HepG2 (cell line): Measurements from ENCODE around the gene FMC1. TPM values are rescaled to one million over a fixed set of nuclear protein-coding genes. Genes with fewer than 3 reads are reported as not detected.

ENCODE experiments used
- CEBPG ChIP-seq: IDR thresholded peaks from 2 replicates; pipeline ENCODE4 v1.6.1; 2016
- CREM ChIP-seq, 2 experiments: sonication (generic) in 1 of 2; formaldehyde crosslinking in 1 of 2; IDR thresholded peaks; 2 replicates each; pipeline versions ENCODE4 v1.4.0 to v1.6.1; 2016 to 2020; ENCODE audit warnings: antibody characterized with exemption in 1 of 2, mild to moderate bottlenecking in 1 of 2, missing genetic modification reagents in 1 of 2
- FOXA3 ChIP-seq: IDR thresholded peaks from 2 replicates; pipeline ENCODE4 v1.6.1; 2016; ENCODE audit warnings: missing genetic modification reagents, missing compliant biosample characterization
- GABPA ChIP-seq, 2 experiments: IDR thresholded peaks; 2 replicates each; pipeline ENCODE4 v1.6.1; 2011 to 2016; ENCODE audit warnings: low read depth in 2 of 2, low read length in 1 of 2, missing biosample characterization in 1 of 2, missing genetic modification characterization in 1 of 2
- GATAD2A ChIP-seq: IDR thresholded peaks from 2 replicates; pipeline ENCODE4 v1.6.1; 2016
- GZF1 ChIP-seq: sonication (generic); formaldehyde crosslinking; IDR thresholded peaks from 2 replicates; pipeline ENCODE4 v1.5.1; 2020; ENCODE audit warnings: mild to moderate bottlenecking, missing genetic modification reagents
- HNF4A ChIP-seq: sonication (generic); formaldehyde crosslinking; IDR thresholded peaks from 2 replicates; pipeline ENCODE4 v1.4.0; 2020; ENCODE audit warnings: missing genetic modification reagents
- HOXA7 ChIP-seq: sonication (generic); formaldehyde crosslinking; IDR thresholded peaks from 2 replicates; pipeline ENCODE4 v1.8.1; 2022; ENCODE audit warnings: mild to moderate bottlenecking, missing genetic modification reagents, moderate library complexity
- MED1 ChIP-seq: sonication (generic); formaldehyde crosslinking; IDR thresholded peaks from 2 replicates; pipeline ENCODE4 v1.4.0; 2020; ENCODE audit warnings: missing genetic modification reagents
- NCOR1 ChIP-seq: fragments of 200-600 bp; sonication (generic); IDR thresholded peaks from 2 replicates; pipeline ENCODE4 v1.7.0; 2017; ENCODE audit warnings: antibody characterized with exemption, low read length, borderline replicate concordance
- NFIC ChIP-seq: IDR thresholded peaks from 2 replicates; pipeline ENCODE4 v1.6.1; 2012; ENCODE audit warnings: mild to moderate bottlenecking, low read length, inconsistent platforms
- PAF1 ChIP-seq: IDR thresholded peaks from 2 replicates; pipeline ENCODE4 v1.6.1; 2016; ENCODE audit warnings: missing genetic modification reagents, missing compliant biosample characterization
- PHF21A ChIP-seq: sonication (generic); formaldehyde crosslinking; IDR thresholded peaks from 2 replicates; pipeline ENCODE4 v1.5.0; 2020; ENCODE audit warnings: mild to moderate bottlenecking, missing genetic modification reagents
- PPARG ChIP-seq: conservative IDR thresholded peaks from 2 replicates; pipeline ENCODE4 v1.6.1; 2016; ENCODE audit warnings: missing biosample characterization, missing genetic modification reagents
- SAP130 ChIP-seq: IDR thresholded peaks from 2 replicates; pipeline ENCODE4 v1.6.1; 2016; ENCODE audit warnings: low read depth
- SOX13 ChIP-seq, 3 experiments: fragments of 450-650 bp in 1 of 3; sonication (generic) in 1 of 3; formaldehyde crosslinking in 1 of 3; IDR thresholded peaks in 2 of 3; conservative IDR thresholded peaks in 1 of 3; 2 replicates each; pipeline versions ENCODE4 v1.5.0 to v1.6.1; 2016 to 2020; ENCODE audit warnings: antibody characterized with exemption in 1 of 3, mild to moderate bottlenecking in 1 of 3, missing compliant biosample characterization in 1 of 3, missing genetic modification reagents in 1 of 3, moderate library complexity in 1 of 3
- TBX3 ChIP-seq: fragments of 450-650 bp; IDR thresholded peaks from 2 replicates; pipeline ENCODE4 v1.6.1; 2017; ENCODE audit warnings: antibody characterized with exemption, mild to moderate bottlenecking, inconsistent platforms, borderline replicate concordance
- TEAD3 ChIP-seq: optimal IDR thresholded peaks from 2 replicates; pipeline ENCODE3; 2016; ENCODE audit warnings: borderline replicate concordance
- TFDP1 ChIP-seq: IDR thresholded peaks from 2 replicates; pipeline ENCODE4 v1.6.1; 2016; ENCODE audit warnings: missing compliant biosample characterization, missing genetic modification reagents, borderline replicate concordance
- YEATS4 ChIP-seq: sonication (generic); formaldehyde crosslinking; IDR thresholded peaks from 2 replicates; pipeline ENCODE4 v1.4.0; 2020; ENCODE audit warnings: missing genetic modification reagents, borderline replicate concordance
- ZMYM4 ChIP-seq: sonication (generic); formaldehyde crosslinking; IDR thresholded peaks from 2 replicates; pipeline ENCODE4 v1.8.1; 2023; ENCODE audit warnings: mild to moderate bottlenecking, missing genetic modification reagents
- ZNF710 ChIP-seq: sonication (generic); formaldehyde crosslinking; IDR thresholded peaks from 2 replicates; pipeline ENCODE4 v1.5.0; 2020; ENCODE audit warnings: mild to moderate bottlenecking, missing genetic modification reagents, borderline replicate concordance
- ZSCAN12 ChIP-seq: sonication (generic); formaldehyde crosslinking; IDR thresholded peaks from 2 replicates; pipeline ENCODE4 v1.9.0; 2021; ENCODE audit warnings: mild to moderate bottlenecking, missing genetic modification reagents
- polyA plus RNA-seq, 8 experiments: library from polyadenylated mRNA; depleted of rRNA in 3 of 8; stranded (reverse) in 7 of 8; unstranded in 1 of 8; fragments of >200 nt; fragmentation: Illumina TruSeq in 4 of 8; extraction: Trizol in 4 of 8; gene quantifications; 2 replicates each; pipeline versions ENCODE4 v1.2.1 to v1.2.3, GENCODE V29; 2011 to 2016; ENCODE audit warnings: low read depth in 4 of 8, missing spikeins in 1 of 8, mixed read lengths in 1 of 8; ENCODE audit not compliant: insufficient read depth in 1 of 8
- total RNA-seq, 5 experiments: library from RNA; depleted of rRNA; stranded (reverse); fragments of >200 nt; fragmentation: Illumina TruSeq; extraction: Trizol; gene quantifications; 2 replicates each; pipeline ENCODE4 v1.2.3, GENCODE V29; 2016; ENCODE audit warnings: low read depth in 1 of 5
- TF ChIP-seq, protein P1 (sequence below): IDR thresholded peaks from 2 replicates; pipeline ENCODE4 v1.6.1; 2016; ENCODE audit warnings: low read depth
- TF ChIP-seq, protein P2 (sequence below): IDR thresholded peaks from 2 replicates; pipeline ENCODE4 v1.6.1; 2016; ENCODE audit warnings: mild to moderate bottlenecking

The FMC1 gene
- total and polyA plus RNA-seq, 2 of the 13 experiments (the other 11 are each of a cell fraction or from before 2014, with no cell fraction given): 39.2 to 50.7 TPM

DNA sequence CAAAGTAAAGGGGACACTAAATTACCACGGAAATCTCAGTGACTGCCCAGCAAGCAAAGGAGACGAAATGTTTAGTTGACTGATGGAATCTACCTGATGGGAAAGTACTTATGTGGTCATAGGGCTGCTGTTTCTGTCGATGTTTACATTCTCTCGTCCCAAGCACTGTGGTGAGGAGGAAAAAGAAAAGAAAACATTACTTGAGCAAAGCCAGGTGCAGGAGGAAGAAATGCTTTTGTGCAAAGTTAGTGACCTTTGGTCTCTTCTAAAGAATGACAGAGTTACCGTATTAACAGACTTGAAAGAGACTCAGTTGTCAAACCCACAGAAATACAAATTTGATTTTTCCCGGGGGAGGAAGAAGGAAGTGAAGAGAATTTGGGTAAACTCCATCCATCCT lies 43.3 kb upstream of the FMC1 start (continued):
- TF ChIP-seq, protein P1, sequence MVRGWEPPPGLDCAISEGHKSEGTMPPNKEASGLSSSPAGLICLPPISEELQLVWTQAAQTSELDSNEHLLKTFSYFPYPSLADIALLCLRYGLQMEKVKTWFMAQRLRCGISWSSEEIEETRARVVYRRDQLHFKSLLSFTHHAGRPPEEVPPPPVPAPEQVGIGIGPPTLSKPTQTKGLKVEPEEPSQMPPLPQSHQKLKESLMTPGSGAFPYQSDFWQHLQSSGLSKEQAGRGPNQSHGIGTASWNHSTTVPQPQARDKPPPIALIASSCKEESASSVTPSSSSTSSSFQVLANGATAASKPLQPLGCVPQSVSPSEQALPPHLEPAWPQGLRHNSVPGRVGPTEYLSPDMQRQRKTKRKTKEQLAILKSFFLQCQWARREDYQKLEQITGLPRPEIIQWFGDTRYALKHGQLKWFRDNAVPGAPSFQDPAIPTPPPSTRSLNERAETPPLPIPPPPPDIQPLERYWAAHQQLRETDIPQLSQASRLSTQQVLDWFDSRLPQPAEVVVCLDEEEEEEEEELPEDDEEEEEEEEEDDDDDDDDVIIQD (CRISPR knock-in tag): 0 out of 2 replicates have a peak, but pooled peaks have one; percentile 51
- TF ChIP-seq HOXA7 (CRISPR knock-in tag) (no peak), PAF1 (CRISPR knock-in tag) (no peak), ZNF710 (CRISPR knock-in tag) (0 out of 2 replicates have a peak, but pooled peaks have one; percentile 41), PPARG (CRISPR knock-in tag) (0 out of 2 replicates have a peak, but pooled peaks have one; percentile 33), GATAD2A (CRISPR knock-in tag) (0 out of 2 replicates have a peak, but pooled peaks have one; percentile 45), ZSCAN12 (no peak), GABPA (IDR thresholded peaks at IDR 0.05; ENCODE audit: low read depth, low read length) (no peak), GABPA (CRISPR knock-in tag; IDR thresholded peaks at IDR 0.05; ENCODE audit: low read depth) (peak; percentile 43), ZMYM4 (peak; percentile 35; the same call in 1 of the 2 replicates), CEBPG (CRISPR knock-in tag) (no peak), TFDP1 (CRISPR knock-in tag) (0 out of 2 replicates have a peak, but pooled peaks have one; percentile 13), PHF21A (peak; percentile 47; the same call in 1 of the 2 replicates), SAP130 (CRISPR knock-in tag) (peak; percentile 34; the same call in 1 of the 2 replicates), NFIC (0 out of 2 replicates have a peak, but pooled peaks have one; percentile 26), HNF4A (CRISPR knock-in tag) (peak; percentile 76), MED1 (CRISPR knock-in tag) (peak; percentile 22; the same call in 1 of the 2 replicates), FOXA3 (CRISPR knock-in tag) (peak; percentile 52), CREM (IDR thresholded peaks at IDR 0.05) (peak; percentile 40; the same call in 1 of the 2 replicates), CREM (CRISPR knock-in tag; IDR thresholded peaks at IDR 0.05) (no peak), GZF1 (peak; percentile 96), TBX3 (no peak), YEATS4 (CRISPR knock-in tag) (no peak), TEAD3 (CRISPR knock-in tag) (peak; percentile 58), SOX13 (IDR thresholded peaks at IDR 0.05) (no peak), SOX13 (CRISPR knock-in tag; conservative IDR thresholded peaks at IDR 0.05 in 1 of 2, IDR thresholded peaks at IDR 0.05 in 1 of 2) (peak in 1 of 2 experiments; percentile 59; a peak in 2 of 4 replicates), NCOR1 (no peak)
- TF ChIP-seq, protein P2, sequence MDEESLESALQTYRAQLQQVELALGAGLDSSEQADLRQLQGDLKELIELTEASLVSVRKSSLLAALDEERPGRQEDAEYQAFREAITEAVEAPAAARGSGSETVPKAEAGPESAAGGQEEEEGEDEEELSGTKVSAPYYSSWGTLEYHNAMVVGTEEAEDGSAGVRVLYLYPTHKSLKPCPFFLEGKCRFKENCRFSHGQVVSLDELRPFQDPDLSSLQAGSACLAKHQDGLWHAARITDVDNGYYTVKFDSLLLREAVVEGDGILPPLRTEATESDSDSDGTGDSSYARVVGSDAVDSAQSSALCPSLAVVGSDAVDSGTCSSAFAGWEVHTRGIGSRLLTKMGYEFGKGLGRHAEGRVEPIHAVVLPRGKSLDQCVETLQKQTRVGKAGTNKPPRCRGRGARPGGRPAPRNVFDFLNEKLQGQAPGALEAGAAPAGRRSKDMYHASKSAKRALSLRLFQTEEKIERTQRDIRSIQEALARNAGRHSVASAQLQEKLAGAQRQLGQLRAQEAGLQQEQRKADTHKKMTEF (CRISPR knock-in tag): 0 out of 2 replicates have a peak, but pooled peaks have one; percentile 34
